Measurements from ENCODE around the gene ADCY10.

ADCY10 gene

GRCh38 chr1:167923324-167924056, 9.6 kb upstream of the ADCY10 start:
- H3K27me3 ChIP-seq (ENCODE audit: low read depth, low read length), result no peaks in the 10 kb centered on the region
- TF ChIP-seq EZH2phosphoT487 (IDR thresholded peaks at IDR 0.05; ENCODE audit: low read depth) (no peak), CTCF (IDR thresholded peaks at IDR 0.05; ENCODE audit: low read depth, low read length) (no peak)
- no peak overlapping the region for H3K4me3 ChIP-seq (ENCODE audit: low read length)
- no peak overlapping the region for H2AFZ ChIP-seq (ENCODE audit: low read depth, low read length)
- no peak overlapping the region for H3K9ac ChIP-seq (ENCODE audit: low read length)
- H3K79me2 ChIP-seq (ENCODE audit: low read length), result no peaks in the 10 kb centered on the region; the same call in 1 of the 2 replicates
- H3K9me3 ChIP-seq (ENCODE audit: insufficient read depth, low read length), result no peaks in the 10 kb centered on the region
- no peaks in the 10 kb centered on the region for H4K20me1 ChIP-seq (ENCODE audit: insufficient read depth, low read length)
- H3K36me3 ChIP-seq (replicated peaks; ENCODE audit: low read depth, low read length), result no peaks in the 10 kb centered on the region
- H3K4me1 ChIP-seq (ENCODE audit: low read length), result peaks cover 11% of the 10 kb centered on the region; the same call in 1 of the 2 replicates
- H3K4me2 ChIP-seq (ENCODE audit: low read length), result no peak overlapping the region
- H3K27ac ChIP-seq (ENCODE audit: low read length), result no peak overlapping the region

- no peaks in the 10 kb centered on the region for H4K20me1 ChIP-seq (ENCODE audit: insufficient read depth, low read length)
- no peaks in the 10 kb centered on the region for H3K36me3 ChIP-seq (replicated peaks; ENCODE audit: low read depth, low read length)
- no peak for TF ChIP-seq CTCF (IDR thresholded peaks at IDR 0.05; ENCODE audit: low read depth, low read length)
- TF ChIP-seq EZH2phosphoT487 (IDR thresholded peaks at IDR 0.05; ENCODE audit: low read depth), result no peak
- H3K27me3 ChIP-seq (ENCODE audit: low read depth, low read length), result no peaks in the 10 kb centered on the region
- H3K9ac ChIP-seq (ENCODE audit: low read length), result no peak overlapping the region
- H2AFZ ChIP-seq (ENCODE audit: low read depth, low read length), result no peak overlapping the region
- peaks cover 11% of the 10 kb centered on the region; the same call in 1 of the 2 replicates for H3K4me1 ChIP-seq (ENCODE audit: low read length)
- no peak overlapping the region for H3K4me2 ChIP-seq (ENCODE audit: low read length)
- H3K79me2 ChIP-seq (ENCODE audit: low read length), result no peaks in the 10 kb centered on the region; the same call in 1 of the 2 replicates
- no peaks in the 10 kb centered on the region for H3K9me3 ChIP-seq (ENCODE audit: insufficient read depth, low read length)
- H3K27ac ChIP-seq (ENCODE audit: low read length), result no peak overlapping the region
- H3K4me3 ChIP-seq (ENCODE audit: low read length), result no peak overlapping the region
Observed at GRCh38 chr1:167922611-167923074, 8.7 kb upstream of the ADCY10 start.

- no peak for TF ChIP-seq CTCF (IDR thresholded peaks at IDR 0.05; ENCODE audit: low read depth, low read length)
- no peak for TF ChIP-seq EZH2phosphoT487 (IDR thresholded peaks at IDR 0.05; ENCODE audit: low read depth)
- Histone ChIP-seq H3K79me2 (ENCODE audit: low read length) (no peaks in the 10 kb centered on the region; the same call in 1 of the 2 replicates), H2AFZ (ENCODE audit: low read depth, low read length) (no peak overlapping the region), H3K4me1 (ENCODE audit: low read length) (peaks cover 9% of the 10 kb centered on the region), H3K27me3 (ENCODE audit: low read depth, low read length) (no peaks in the 10 kb centered on the region), H3K4me3 (ENCODE audit: low read length) (no peak overlapping the region), H3K4me2 (ENCODE audit: low read length) (no peak overlapping the region), H3K9ac (ENCODE audit: low read length) (no peak overlapping the region), H4K20me1 (ENCODE audit: insufficient read depth, low read length) (no peaks in the 10 kb centered on the region), H3K9me3 (ENCODE audit: insufficient read depth, low read length) (no peaks in the 10 kb centered on the region), H3K27ac (ENCODE audit: low read length) (no peak overlapping the region), H3K36me3 (replicated peaks; ENCODE audit: low read depth, low read length) (peaks cover under 1% of the 10 kb centered on the region)
Observed at GRCh38 chr1:167922023-167922422, 8.1 kb upstream of the ADCY10 start.

- Histone ChIP-seq H3K9me3 (ENCODE audit: insufficient read depth, low read length) (no peaks in the 10 kb centered on the region), H3K9ac (ENCODE audit: low read length) (no peak overlapping the region)
Observed at GRCh38 chr1:167916766-167917511, 3.0 kb upstream of the ADCY10 start.

More at GRCh38 chr1:167916766-167917511, 3.0 kb upstream of the ADCY10 start:
- no peak for TF ChIP-seq EZH2phosphoT487 (IDR thresholded peaks at IDR 0.05; ENCODE audit: low read depth)
- no peak for TF ChIP-seq CTCF (IDR thresholded peaks at IDR 0.05; ENCODE audit: low read depth, low read length)
- Histone ChIP-seq H3K27me3 (ENCODE audit: low read depth, low read length) (no peaks in the 10 kb centered on the region), H3K4me3 (ENCODE audit: low read length) (no peak overlapping the region), H4K20me1 (ENCODE audit: insufficient read depth, low read length) (no peaks in the 10 kb centered on the region), H2AFZ (ENCODE audit: low read depth, low read length) (no peak overlapping the region), H3K36me3 (replicated peaks; ENCODE audit: low read depth, low read length) (peaks cover 5% of the 10 kb centered on the region), H3K4me2 (ENCODE audit: low read length) (no peak overlapping the region), H3K4me1 (ENCODE audit: low read length) (peaks cover 7% of the 10 kb centered on the region), H3K79me2 (ENCODE audit: low read length) (no peaks in the 10 kb centered on the region), H3K27ac (ENCODE audit: low read length) (no peak overlapping the region)

Data from OCI-LY3 (cell line).